Measurements from ENCODE around the gene ANO2.

Gene ANO2

DNA sequence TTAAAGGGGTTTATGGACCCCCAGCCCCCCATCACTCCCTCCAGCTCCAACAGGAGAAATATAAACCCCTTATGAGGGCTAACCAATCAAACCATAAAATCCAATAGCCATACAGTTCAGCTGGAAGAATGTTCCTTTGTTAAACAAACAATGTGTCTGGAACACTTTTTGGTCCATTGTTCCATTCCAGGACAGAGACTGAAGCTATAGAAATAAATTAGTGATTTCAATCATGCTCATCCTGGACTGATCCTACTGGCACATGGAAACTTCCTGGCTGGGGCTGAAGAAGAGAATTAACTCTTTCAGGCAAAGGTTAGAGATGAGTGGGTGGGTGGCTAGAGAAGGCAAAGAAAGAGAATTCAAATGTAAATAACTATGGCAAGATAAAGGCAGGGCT lies 63.4 kb downstream of the ANO2 start:
- TF ChIP-seq FOXM1 (IDR thresholded peaks at IDR 0.05; ENCODE audit: borderline replicate concordance, low read depth): no peak

DNA sequence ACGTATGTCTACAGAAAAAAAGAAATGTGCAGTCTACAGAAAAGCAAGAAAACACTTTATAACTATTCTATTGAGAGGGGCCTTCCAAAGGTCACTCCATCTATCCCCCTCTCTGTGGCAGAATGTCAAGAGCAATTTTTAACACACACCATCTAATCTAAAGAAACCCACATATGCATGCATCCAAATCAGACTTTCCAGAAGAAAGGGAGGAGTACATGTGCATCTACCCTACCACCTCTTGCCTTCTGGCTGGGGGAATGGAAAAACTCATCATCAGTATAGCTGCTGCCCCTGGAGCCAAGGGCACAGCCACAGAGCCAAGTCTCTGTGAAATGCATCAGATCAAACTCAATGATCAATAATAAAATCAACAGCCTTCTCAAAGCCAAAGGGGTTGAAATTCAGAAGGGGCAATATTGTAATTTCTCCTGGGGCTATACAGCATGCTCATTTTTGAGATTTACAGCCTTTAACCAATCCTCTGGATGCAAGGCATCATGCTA lies 63.9 kb downstream of the ANO2 start:
- TF ChIP-seq CEBPB (IDR thresholded peaks at IDR 0.05): no peak
- TF ChIP-seq YY1 (IDR thresholded peaks at IDR 0.05; ENCODE audit: low read depth): no peak
- TF ChIP-seq NFIC (IDR thresholded peaks at IDR 0.05): no peak
- no peak for TF ChIP-seq EGR1 (IDR thresholded peaks at IDR 0.05)
- TF ChIP-seq, protein P1, sequence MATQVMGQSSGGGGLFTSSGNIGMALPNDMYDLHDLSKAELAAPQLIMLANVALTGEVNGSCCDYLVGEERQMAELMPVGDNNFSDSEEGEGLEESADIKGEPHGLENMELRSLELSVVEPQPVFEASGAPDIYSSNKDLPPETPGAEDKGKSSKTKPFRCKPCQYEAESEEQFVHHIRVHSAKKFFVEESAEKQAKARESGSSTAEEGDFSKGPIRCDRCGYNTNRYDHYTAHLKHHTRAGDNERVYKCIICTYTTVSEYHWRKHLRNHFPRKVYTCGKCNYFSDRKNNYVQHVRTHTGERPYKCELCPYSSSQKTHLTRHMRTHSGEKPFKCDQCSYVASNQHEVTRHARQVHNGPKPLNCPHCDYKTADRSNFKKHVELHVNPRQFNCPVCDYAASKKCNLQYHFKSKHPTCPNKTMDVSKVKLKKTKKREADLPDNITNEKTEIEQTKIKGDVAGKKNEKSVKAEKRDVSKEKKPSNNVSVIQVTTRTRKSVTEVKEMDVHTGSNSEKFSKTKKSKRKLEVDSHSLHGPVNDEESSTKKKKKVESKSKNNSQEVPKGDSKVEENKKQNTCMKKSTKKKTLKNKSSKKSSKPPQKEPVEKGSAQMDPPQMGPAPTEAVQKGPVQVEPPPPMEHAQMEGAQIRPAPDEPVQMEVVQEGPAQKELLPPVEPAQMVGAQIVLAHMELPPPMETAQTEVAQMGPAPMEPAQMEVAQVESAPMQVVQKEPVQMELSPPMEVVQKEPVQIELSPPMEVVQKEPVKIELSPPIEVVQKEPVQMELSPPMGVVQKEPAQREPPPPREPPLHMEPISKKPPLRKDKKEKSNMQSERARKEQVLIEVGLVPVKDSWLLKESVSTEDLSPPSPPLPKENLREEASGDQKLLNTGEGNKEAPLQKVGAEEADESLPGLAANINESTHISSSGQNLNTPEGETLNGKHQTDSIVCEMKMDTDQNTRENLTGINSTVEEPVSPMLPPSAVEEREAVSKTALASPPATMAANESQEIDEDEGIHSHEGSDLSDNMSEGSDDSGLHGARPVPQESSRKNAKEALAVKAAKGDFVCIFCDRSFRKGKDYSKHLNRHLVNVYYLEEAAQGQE (IDR thresholded peaks at IDR 0.05; ENCODE audit: low read depth): no peak
- TF ChIP-seq, protein P2, sequence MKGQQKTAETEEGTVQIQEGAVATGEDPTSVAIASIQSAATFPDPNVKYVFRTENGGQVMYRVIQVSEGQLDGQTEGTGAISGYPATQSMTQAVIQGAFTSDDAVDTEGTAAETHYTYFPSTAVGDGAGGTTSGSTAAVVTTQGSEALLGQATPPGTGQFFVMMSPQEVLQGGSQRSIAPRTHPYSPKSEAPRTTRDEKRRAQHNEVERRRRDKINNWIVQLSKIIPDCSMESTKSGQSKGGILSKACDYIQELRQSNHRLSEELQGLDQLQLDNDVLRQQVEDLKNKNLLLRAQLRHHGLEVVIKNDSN (IDR thresholded peaks at IDR 0.05): no peak
- TF ChIP-seq CREB1 (IDR thresholded peaks at IDR 0.05; ENCODE audit: low read depth): no peak
- no peak for TF ChIP-seq RAD21 (IDR thresholded peaks at IDR 0.05; ENCODE audit: low read depth)
- TF ChIP-seq FOXM1 (IDR thresholded peaks at IDR 0.05; ENCODE audit: borderline replicate concordance, low read depth): no peak
- TF ChIP-seq, protein P3, sequence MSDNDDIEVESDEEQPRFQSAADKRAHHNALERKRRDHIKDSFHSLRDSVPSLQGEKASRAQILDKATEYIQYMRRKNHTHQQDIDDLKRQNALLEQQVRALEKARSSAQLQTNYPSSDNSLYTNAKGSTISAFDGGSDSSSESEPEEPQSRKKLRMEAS (IDR thresholded peaks at IDR 0.05): no peak
- TF ChIP-seq ZBTB7A (IDR thresholded peaks at IDR 0.05; ENCODE audit: low read depth): no peak
- no peak for TF ChIP-seq TEAD4 (IDR thresholded peaks at IDR 0.05)
- no peak for TF ChIP-seq EP300 (IDR thresholded peaks at IDR 0.05; ENCODE audit: borderline replicate concordance)
- TF ChIP-seq TCF12 (IDR thresholded peaks at IDR 0.05; ENCODE audit: low read depth): no peak

DNA sequence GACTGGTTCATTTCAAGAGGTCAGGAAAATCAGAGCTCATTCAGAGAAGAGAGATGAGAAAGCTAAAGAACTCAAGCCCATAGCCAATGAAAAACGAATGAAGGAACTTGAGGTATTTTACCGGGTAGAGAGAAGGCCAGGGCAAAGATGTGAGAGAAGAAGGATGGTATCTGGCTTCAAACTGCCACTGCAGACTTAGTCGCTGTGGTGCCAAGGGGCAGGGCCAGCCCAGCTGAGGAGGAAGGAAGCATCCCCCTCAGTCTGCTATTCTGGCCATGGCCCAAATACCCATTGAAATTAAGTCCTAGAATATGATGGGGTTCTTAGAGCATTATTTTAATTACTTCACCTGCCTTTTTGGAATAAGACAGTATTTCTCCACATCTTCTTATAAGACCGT lies 69.2 kb downstream of the ANO2 start:
- TF ChIP-seq RAD21 (IDR thresholded peaks at IDR 0.05; ENCODE audit: low read depth) (no peak), TCF12 (IDR thresholded peaks at IDR 0.05; ENCODE audit: low read depth) (no peak), ZBTB7A (IDR thresholded peaks at IDR 0.05; ENCODE audit: low read depth) (no peak), NFIC (IDR thresholded peaks at IDR 0.05) (no peak), CEBPB (IDR thresholded peaks at IDR 0.05) (no peak), TEAD4 (IDR thresholded peaks at IDR 0.05) (no peak), CREB1 (IDR thresholded peaks at IDR 0.05; ENCODE audit: low read depth) (no peak), TAF1 (IDR thresholded peaks at IDR 0.05; ENCODE audit: low read depth) (no peak), EGR1 (IDR thresholded peaks at IDR 0.05) (no peak), EP300 (IDR thresholded peaks at IDR 0.05; ENCODE audit: borderline replicate concordance) (no peak), FOXM1 (IDR thresholded peaks at IDR 0.05; ENCODE audit: borderline replicate concordance, low read depth) (no peak), YY1 (IDR thresholded peaks at IDR 0.05; ENCODE audit: low read depth) (no peak)
- TF ChIP-seq, protein P1 (IDR thresholded peaks at IDR 0.05; ENCODE audit: low read depth): no peak
- TF ChIP-seq, protein P2 (IDR thresholded peaks at IDR 0.05): no peak
- TF ChIP-seq, protein P3 (IDR thresholded peaks at IDR 0.05): no peak

DNA sequence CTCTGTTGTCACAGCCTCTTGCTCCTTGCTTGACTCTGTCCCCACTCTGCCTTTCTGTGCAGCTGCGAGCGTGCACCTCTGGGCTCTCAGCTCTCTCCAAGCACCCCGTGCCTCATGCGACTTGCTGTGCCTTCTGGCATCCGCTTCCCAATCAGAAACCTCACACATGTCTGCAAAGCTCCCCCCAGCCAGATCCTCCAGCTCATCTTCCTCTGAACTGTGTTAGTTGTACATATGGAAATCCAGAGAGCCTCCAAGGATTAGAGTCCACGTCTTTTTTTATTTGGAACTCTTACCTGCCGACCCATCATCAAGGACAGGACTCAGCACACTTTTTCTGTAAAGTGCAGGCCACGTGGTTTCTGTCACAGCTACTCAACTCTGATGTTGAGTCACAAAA lies 70.5 kb downstream of the ANO2 start:
- TF ChIP-seq TEAD4 (IDR thresholded peaks at IDR 0.05): no peak
- no peak for TF ChIP-seq ZBTB7A (IDR thresholded peaks at IDR 0.05; ENCODE audit: low read depth)
- no peak for TF ChIP-seq RAD21 (IDR thresholded peaks at IDR 0.05; ENCODE audit: low read depth)
- no peak for TF ChIP-seq YY1 (IDR thresholded peaks at IDR 0.05; ENCODE audit: low read depth)
- no peak for TF ChIP-seq CREB1 (IDR thresholded peaks at IDR 0.05; ENCODE audit: low read depth)
- no peak for TF ChIP-seq EP300 (IDR thresholded peaks at IDR 0.05; ENCODE audit: borderline replicate concordance)

DNA sequence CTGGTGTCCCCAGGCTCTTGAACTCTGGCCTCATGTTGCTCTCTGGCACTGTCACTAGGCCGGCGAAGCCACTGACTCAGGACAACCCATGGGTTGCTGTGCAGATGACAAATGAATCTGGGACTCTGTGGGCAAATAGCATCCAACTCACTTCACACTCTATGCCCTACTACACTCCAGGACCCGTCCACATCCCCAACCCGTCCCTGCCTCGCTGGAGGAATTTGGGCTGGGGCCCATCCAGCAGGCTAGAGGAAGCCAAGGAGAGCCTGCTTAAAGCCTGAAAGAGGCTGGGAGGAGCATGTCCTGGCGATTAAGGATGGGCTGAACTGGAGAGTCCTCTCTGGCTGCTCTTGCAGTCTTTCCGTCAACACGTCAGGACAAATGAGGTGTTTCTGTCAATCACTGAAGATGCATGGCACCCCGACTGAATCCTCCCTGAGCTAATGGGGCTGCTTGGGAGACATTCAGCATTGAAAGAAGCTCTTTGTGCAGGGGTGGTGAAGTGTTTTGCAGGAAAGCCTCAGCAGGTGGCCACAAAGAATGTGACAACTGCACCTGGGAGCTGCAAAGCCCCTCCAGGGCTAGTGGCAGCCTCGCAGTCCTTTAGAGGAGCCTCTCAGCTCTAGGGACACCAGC lies 71.7 kb downstream of the ANO2 start:
- TF ChIP-seq ZBTB7A (IDR thresholded peaks at IDR 0.05; ENCODE audit: low read depth) (no peak), EP300 (IDR thresholded peaks at IDR 0.05; ENCODE audit: borderline replicate concordance) (no peak), EGR1 (IDR thresholded peaks at IDR 0.05) (no peak), RAD21 (IDR thresholded peaks at IDR 0.05; ENCODE audit: low read depth) (no peak), YY1 (IDR thresholded peaks at IDR 0.05; ENCODE audit: low read depth) (no peak), TEAD4 (IDR thresholded peaks at IDR 0.05) (no peak)
- TF ChIP-seq, protein P2 (IDR thresholded peaks at IDR 0.05): no peak
- TF ChIP-seq, protein P3 (IDR thresholded peaks at IDR 0.05): no peak
